ENCODE measurements around the gene IRF4. TPM values are rescaled to one million over a fixed set of nuclear protein-coding genes. Genes with fewer than 3 reads are reported as not detected.
"Not testable (repeated sequence)": the region's sequence is repeated elsewhere in the genome, so short reads cannot be mapped to it uniquely, and the experiment has no call there.

IRF4 gene
- total and polyA plus RNA-seq, 2 experiments from 2014 or later, result 1.3 to 1.9 TPM

DNA sequence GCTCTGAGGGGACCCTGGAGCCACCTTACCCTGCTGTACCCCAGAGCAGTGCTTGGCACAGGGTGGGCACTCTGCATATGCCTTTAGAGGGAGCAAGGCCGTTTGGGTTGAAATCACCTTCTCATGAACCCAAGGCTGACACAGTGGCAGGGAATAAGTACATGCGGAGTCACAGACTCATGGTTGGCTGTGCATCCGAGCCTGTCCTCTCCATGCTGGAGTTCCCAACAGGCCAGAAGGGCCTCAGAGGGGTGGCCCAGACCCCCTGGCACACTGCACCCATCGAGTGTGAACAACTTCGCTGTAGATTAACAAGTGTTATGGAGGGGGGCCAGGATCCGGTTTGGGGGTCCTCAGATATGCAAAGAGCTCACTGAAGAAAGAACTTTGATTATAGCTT lies 21.0 kb upstream of the IRF4 start:
- H3K27me3 ChIP-seq (ENCODE audit: insufficient read depth), result no peaks in the 10 kb centered on the region
- no peaks in the 10 kb centered on the region for H3K9me2 ChIP-seq (ENCODE audit: insufficient read depth)
- TF ChIP-seq, protein P1, sequence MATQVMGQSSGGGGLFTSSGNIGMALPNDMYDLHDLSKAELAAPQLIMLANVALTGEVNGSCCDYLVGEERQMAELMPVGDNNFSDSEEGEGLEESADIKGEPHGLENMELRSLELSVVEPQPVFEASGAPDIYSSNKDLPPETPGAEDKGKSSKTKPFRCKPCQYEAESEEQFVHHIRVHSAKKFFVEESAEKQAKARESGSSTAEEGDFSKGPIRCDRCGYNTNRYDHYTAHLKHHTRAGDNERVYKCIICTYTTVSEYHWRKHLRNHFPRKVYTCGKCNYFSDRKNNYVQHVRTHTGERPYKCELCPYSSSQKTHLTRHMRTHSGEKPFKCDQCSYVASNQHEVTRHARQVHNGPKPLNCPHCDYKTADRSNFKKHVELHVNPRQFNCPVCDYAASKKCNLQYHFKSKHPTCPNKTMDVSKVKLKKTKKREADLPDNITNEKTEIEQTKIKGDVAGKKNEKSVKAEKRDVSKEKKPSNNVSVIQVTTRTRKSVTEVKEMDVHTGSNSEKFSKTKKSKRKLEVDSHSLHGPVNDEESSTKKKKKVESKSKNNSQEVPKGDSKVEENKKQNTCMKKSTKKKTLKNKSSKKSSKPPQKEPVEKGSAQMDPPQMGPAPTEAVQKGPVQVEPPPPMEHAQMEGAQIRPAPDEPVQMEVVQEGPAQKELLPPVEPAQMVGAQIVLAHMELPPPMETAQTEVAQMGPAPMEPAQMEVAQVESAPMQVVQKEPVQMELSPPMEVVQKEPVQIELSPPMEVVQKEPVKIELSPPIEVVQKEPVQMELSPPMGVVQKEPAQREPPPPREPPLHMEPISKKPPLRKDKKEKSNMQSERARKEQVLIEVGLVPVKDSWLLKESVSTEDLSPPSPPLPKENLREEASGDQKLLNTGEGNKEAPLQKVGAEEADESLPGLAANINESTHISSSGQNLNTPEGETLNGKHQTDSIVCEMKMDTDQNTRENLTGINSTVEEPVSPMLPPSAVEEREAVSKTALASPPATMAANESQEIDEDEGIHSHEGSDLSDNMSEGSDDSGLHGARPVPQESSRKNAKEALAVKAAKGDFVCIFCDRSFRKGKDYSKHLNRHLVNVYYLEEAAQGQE (IDR thresholded peaks at IDR 0.05; ENCODE audit: unreplicated experiment), result no peak
- TF ChIP-seq STAT1 (IDR thresholded peaks at IDR 0.05; ENCODE audit: unreplicated experiment) (no peak), ZNF114 (CRISPR knock-in tag; IDR thresholded peaks at IDR 0.05) (no peak)
- DNase-seq (ENCODE audit: low spot score), result no peak
- H3K36me3 ChIP-seq (ENCODE audit: insufficient read depth), result peaks cover 20% of the 10 kb centered on the region; the same call in 1 of the 2 replicates
- H3K4me3 ChIP-seq, result no peak overlapping the region
- Mint-ChIP-seq H3K27me3 (ENCODE audit: insufficient read depth, low read depth, poor library complexity) (peaks cover 29% of the 10 kb centered on the region), H3K4me1 (peaks cover 21% of the 10 kb centered on the region), H3K4me3 (no peak overlapping the region; the same call in 2 of the 3 replicates), H3K9me3 (peaks cover 90% of the 10 kb centered on the region), H3K36me3 (ENCODE audit: low read depth) (peaks cover 26% of the 10 kb centered on the region), H3K27ac (no peak overlapping the region)
- H2AFZ ChIP-seq, result no peak overlapping the region
- ATAC-seq, result no peak
- no peaks in the 10 kb centered on the region for H3K79me2 ChIP-seq (replicated peaks; ENCODE audit: insufficient read depth)
- H3K4me2 ChIP-seq, result no peak overlapping the region
- 0 out of 2 replicates have a peak, but pooled peaks cover 5% of the 10 kb centered on the region for H3F3A ChIP-seq (replicated peaks; ENCODE audit: low read depth)
- H3K4me1 ChIP-seq (ENCODE audit: insufficient read depth), result peaks cover 17% of the 10 kb centered on the region; the same call in 1 of the 2 replicates
- no peak overlapping the region for H3K27ac ChIP-seq (ENCODE audit: low read depth)
- H4K20me1 ChIP-seq (replicated peaks; ENCODE audit: insufficient read depth), result no peaks in the 10 kb centered on the region

GRCh38 chr6:371851-372250 lies 19.7 kb upstream of the IRF4 start:
- ATAC-seq; H3K27ac ChIP-seq (ENCODE audit: low read depth); H4K20me1 ChIP-seq (replicated peaks; ENCODE audit: insufficient read depth); H3K79me2 ChIP-seq (replicated peaks; ENCODE audit: insufficient read depth); H3K9me2 ChIP-seq (ENCODE audit: insufficient read depth); H3K27me3 ChIP-seq (ENCODE audit: insufficient read depth); H3K4me2 ChIP-seq; H3K4me3 ChIP-seq; DNase-seq (ENCODE audit: low spot score); H2AFZ ChIP-seq; H3K27ac Mint-ChIP-seq; H3F3A ChIP-seq (replicated peaks; ENCODE audit: low read depth); H3K4me3 Mint-ChIP-seq: not testable (repeated sequence)
- Mint-ChIP-seq H3K36me3 (ENCODE audit: low read depth) (peaks cover 23% of the 10 kb centered on the region), H3K27me3 (ENCODE audit: insufficient read depth, low read depth, poor library complexity) (peaks cover 29% of the 10 kb centered on the region), H3K4me1 (peaks cover 19% of the 10 kb centered on the region), H3K9me3 (peaks cover 90% of the 10 kb centered on the region)
- Histone ChIP-seq H3K36me3 (ENCODE audit: insufficient read depth) (peaks cover 21% of the 10 kb centered on the region), H3K4me1 (ENCODE audit: insufficient read depth) (peaks cover 17% of the 10 kb centered on the region; the same call in 1 of the 2 replicates)

GRCh38 chr6:372336-372911 lies 19.1 kb upstream of the IRF4 start:
- Histone ChIP-seq H3K4me3 (no peak overlapping the region), H3K79me2 (replicated peaks; ENCODE audit: insufficient read depth) (no peaks in the 10 kb centered on the region), H3F3A (replicated peaks; ENCODE audit: low read depth) (0 out of 2 replicates have a peak, but pooled peaks cover 1% of the 10 kb centered on the region), H3K4me2 (no peak overlapping the region), H2AFZ (no peak overlapping the region), H3K27ac (ENCODE audit: low read depth) (no peak overlapping the region), H3K4me1 (ENCODE audit: insufficient read depth) (peaks cover 14% of the 10 kb centered on the region; the same call in 1 of the 2 replicates), H3K36me3 (ENCODE audit: insufficient read depth) (peaks cover 20% of the 10 kb centered on the region), H4K20me1 (replicated peaks; ENCODE audit: insufficient read depth) (no peaks in the 10 kb centered on the region), H3K27me3 (ENCODE audit: insufficient read depth) (no peaks in the 10 kb centered on the region), H3K9me2 (ENCODE audit: insufficient read depth) (0 out of 2 replicates have a peak, but pooled peaks cover 3% of the 10 kb centered on the region)
- TF ChIP-seq NANOG (IDR thresholded peaks at IDR 0.05; ENCODE audit: borderline replicate concordance), result no peak
- no peak for TF ChIP-seq EZH2phosphoT487 (IDR thresholded peaks at IDR 0.05; ENCODE audit: unreplicated experiment)
- no peak for TF ChIP-seq JUNB (IDR thresholded peaks at IDR 0.05; ENCODE audit: unreplicated experiment)
- no peak for TF ChIP-seq CREB1 (CRISPR knock-in tag; IDR thresholded peaks at IDR 0.05; ENCODE audit: low read depth)
- TF ChIP-seq ETS1 (IDR thresholded peaks at IDR 0.05), result no peak
- TF ChIP-seq, protein P2, sequence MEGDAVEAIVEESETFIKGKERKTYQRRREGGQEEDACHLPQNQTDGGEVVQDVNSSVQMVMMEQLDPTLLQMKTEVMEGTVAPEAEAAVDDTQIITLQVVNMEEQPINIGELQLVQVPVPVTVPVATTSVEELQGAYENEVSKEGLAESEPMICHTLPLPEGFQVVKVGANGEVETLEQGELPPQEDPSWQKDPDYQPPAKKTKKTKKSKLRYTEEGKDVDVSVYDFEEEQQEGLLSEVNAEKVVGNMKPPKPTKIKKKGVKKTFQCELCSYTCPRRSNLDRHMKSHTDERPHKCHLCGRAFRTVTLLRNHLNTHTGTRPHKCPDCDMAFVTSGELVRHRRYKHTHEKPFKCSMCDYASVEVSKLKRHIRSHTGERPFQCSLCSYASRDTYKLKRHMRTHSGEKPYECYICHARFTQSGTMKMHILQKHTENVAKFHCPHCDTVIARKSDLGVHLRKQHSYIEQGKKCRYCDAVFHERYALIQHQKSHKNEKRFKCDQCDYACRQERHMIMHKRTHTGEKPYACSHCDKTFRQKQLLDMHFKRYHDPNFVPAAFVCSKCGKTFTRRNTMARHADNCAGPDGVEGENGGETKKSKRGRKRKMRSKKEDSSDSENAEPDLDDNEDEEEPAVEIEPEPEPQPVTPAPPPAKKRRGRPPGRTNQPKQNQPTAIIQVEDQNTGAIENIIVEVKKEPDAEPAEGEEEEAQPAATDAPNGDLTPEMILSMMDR (conservative IDR thresholded peaks at IDR 0.05; ENCODE audit: low read depth in 2 of 2), result no peak
- H3K9me3 Mint-ChIP-seq, result peaks cover 90% of the 10 kb centered on the region
- no peak for ATAC-seq
- H3K4me3 Mint-ChIP-seq, result no peak overlapping the region
- peaks cover 26% of the 10 kb centered on the region for H3K36me3 Mint-ChIP-seq (ENCODE audit: low read depth)
- DNase-seq (ENCODE audit: low spot score), result no peak
- H3K27ac Mint-ChIP-seq, result no peak overlapping the region
- peaks cover 16% of the 10 kb centered on the region for H3K4me1 Mint-ChIP-seq
- peaks cover 26% of the 10 kb centered on the region for H3K27me3 Mint-ChIP-seq (ENCODE audit: insufficient read depth, low read depth, poor library complexity)

All from GM23338 (cell line).